Forelimb muscle (tissue), 1 donor: ENCODE measurements around the gene RANBP2. TPM values are rescaled to one million over a fixed set of nuclear protein-coding genes. Genes with fewer than 3 reads are reported as not detected.
"Not testable (repeated sequence)": the region's sequence is repeated elsewhere in the genome, so short reads cannot be mapped to it uniquely, and the experiment has no call there.

Experiments
- DNase-seq: peaks from one replicate; pipeline ENCODE4 v3.0.0-alpha.2; 2013; ENCODE audit warnings: low read depth
- polyA plus RNA-seq: library from polyadenylated mRNA; unstranded; fragments of 120-200 nt; gene quantifications from one replicate; pipeline ENCODE4 v1.2.1, GENCODE V29; 2013; ENCODE audit not compliant: insufficient read length

RANBP2 gene
- 33.5 TPM for polyA plus RNA-seq

GRCh38 chr2:108719149-108720044 is at the start of gene RANBP2:
TSS of gene RANBP2 (plus strand) at chr2:108719482. CDS start at chr2:108719607, 125 bp downstream.
- peak; percentile 95 for DNase-seq

- not testable (repeated sequence) for DNase-seq
These were observed 49.0 kb upstream of the RANBP2 start for GRCh38 chr2:108670282-108670681.

- DNase-seq = not testable (repeated sequence)
These were observed 47.0 kb upstream of the RANBP2 start for GRCh38 chr2:108672200-108672805.

- DNase-seq = not testable (repeated sequence)
These were observed 42.8 kb upstream of the RANBP2 start for GRCh38 chr2:108676522-108676921.

- not testable (repeated sequence) for DNase-seq
These were observed 42.0 kb upstream of the RANBP2 start for GRCh38 chr2:108677239-108677744.

GRCh38 chr2:108678198-108678651 is 41.1 kb upstream of the RANBP2 start:
- not testable (repeated sequence) for DNase-seq

GRCh38 chr2:108680805-108681204 is 38.5 kb upstream of the RANBP2 start:
- not testable (repeated sequence) for DNase-seq

- not testable (repeated sequence) for DNase-seq
These were observed 30.2 kb upstream of the RANBP2 start for GRCh38 chr2:108688818-108689756.

GRCh38 chr2:108690001-108690400 is 29.3 kb upstream of the RANBP2 start:
- not testable (repeated sequence) for DNase-seq

- no peak for DNase-seq
These were observed 27.8 kb upstream of the RANBP2 start for GRCh38 chr2:108691447-108691846.

- DNase-seq = no peak
These were observed 18.1 kb upstream of the RANBP2 start for GRCh38 chr2:108701208-108701607.

GRCh38 chr2:108701806-108702205 is 17.5 kb upstream of the RANBP2 start:
- DNase-seq = no peak

- no peak for DNase-seq
These were observed 14.4 kb upstream of the RANBP2 start for GRCh38 chr2:108704871-108705270.

GRCh38 chr2:108707300-108707699 is 12.0 kb upstream of the RANBP2 start:
- DNase-seq = no peak

- DNase-seq = not testable (repeated sequence)
These were observed 2.3 kb upstream of the RANBP2 start for GRCh38 chr2:108716971-108717370.

GRCh38 chr2:108726048-108726447 is 6.8 kb downstream of the RANBP2 start:
- DNase-seq = not testable (repeated sequence)

- not testable (repeated sequence) for DNase-seq
These were observed 15.4 kb downstream of the RANBP2 start for GRCh38 chr2:108734656-108735055.

GRCh38 chr2:108757973-108758372 is 38.7 kb downstream of the RANBP2 start:
- DNase-seq = not testable (repeated sequence)

GRCh38 chr2:108762618-108763017 is 43.3 kb downstream of the RANBP2 start:
- DNase-seq = not testable (repeated sequence)

GRCh38 chr2:108766671-108767070 is 47.4 kb downstream of the RANBP2 start:
- DNase-seq = not testable (repeated sequence)

GRCh38 chr2:108767859-108768258 is 48.6 kb downstream of the RANBP2 start:
- DNase-seq = not testable (repeated sequence)
